NCI-H345 treated with DMSO at 0.1 percent for 48 hours (cell line): ENCODE results near the gene SURF4.

ENCODE experiments used
- DNase-seq: peaks from one replicate; lab custom pipeline; 2025; ENCODE audit not compliant: unreplicated experiment; lab: John Stamatoyannopoulos, UW

Gene SURF4

DNA sequence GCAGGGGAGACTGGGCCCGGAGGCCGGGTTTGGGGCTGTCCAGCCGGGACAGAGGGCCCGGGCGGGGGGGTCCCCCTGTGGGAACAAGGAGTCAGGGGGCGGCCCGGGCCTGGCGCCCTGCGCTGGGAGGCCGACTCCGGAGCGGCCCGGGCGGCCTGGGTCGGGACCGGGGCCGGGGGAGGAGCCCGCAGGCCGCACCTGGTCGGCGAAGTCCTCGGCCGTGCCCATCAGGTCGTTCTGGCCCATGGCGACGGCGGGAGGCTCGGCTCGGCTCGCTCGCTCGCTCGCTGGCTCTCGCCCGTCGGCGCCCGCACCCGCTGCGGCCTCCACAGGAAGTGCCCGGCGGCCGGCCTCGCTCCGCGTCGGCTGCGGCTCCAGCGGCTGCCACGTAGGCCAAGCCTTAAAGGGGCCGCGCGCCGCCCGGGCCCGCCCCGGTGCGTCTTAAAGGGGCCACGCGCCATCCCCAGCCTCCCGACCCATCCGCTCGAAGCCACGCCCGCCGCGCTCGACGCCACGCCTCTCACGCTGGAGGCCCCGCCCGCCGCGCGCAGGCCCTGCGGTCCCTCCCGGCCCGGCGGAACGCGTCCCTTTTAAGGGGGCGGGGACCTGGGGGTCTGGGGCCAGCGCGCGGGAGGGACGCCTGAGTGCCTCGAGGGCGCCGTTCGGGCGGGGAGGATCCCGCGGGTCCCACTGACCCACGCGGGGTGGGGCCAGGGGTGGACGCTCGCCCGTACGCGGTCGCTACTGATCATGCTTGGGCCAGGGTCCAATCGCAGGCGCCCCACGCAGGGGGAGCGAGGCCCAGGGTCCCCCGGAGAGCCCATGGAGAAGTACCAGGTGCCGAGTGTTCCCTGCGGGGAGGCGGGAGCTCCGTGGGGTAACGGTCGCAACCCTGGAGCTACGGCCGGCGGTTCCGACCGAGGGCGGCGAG, at the start of gene SURF4, which contains the start of gene STKLD1:
SURF4 (minus strand) TSS at position 337 of the 931 bp plus-strand sequence; CDS start at position 246, 91 bp downstream.
STKLD1 (plus strand) TSS at position 643 of the 931 bp plus-strand sequence; CDS start at position 751, 108 bp downstream.
- DNase-seq = peak; percentile 82

DNA sequence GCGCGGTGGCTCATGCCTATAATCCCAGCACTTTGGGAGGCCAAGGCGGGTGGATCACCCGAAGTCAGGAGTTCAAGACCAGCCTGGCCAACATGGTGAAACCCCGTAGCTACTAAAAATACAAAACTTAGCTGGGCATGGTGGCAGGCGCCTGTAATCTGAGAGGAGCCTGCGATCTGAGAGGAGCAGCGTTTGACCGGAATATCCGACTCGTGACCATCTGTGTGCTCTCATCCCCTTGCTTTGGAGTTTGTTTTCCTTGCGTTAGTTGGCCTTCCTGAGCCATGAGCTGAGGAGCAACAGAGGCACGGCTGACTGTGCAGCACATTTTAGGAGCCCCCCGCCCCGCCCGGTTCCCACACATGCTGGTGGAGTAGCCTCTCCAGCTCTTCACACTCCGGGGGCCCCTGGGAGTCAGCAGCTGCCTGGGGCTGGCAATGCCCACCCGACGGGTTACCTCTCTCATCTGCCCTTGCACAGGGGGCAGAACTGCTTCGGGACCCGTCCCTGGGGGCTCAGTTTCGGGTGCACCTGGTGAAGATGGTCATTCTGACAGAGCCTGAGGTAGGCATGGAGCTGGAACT, 49.3 kb upstream of the SURF4 start:
- DNase-seq = no peak

DNA sequence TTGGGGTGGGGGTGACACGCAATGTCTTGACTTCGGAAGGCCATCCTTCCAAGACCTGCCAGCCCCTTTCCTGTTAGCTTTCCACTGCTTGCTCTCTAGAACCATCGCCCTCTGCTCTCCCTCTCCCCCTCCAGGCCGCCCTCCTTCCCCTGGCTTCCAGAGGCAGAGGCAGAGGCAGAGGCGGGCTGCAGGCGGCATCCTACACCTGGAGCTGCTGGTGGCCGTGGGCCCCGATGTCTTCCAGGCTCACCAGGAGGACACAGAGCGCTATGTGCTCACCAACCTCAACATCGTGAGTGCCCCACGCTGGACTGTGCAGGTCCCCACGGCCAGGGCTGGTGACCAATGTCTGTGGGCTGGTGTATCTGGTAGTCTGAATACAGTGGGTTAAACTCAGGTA, 48.3 kb upstream of the SURF4 start:
- no peak for DNase-seq

DNA sequence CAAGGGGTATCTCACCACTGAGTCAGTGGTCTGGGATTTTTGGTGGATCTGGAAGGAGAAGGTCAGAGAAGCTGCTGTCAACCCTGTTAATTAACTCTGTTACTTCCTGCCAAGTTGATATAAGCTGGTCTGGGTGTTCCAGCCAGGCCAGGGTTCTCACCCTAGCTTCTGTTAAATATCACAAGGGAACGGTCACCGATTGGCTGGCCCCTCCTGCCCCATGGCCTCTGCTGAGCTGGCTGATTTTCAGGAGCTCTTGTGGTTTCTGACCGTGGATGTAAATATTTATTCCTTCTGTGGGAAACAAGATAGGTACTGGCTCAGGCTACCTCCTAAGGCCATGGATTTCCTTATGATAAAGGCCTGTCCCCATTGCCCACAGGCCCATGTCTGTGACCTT, 47.4 kb upstream of the SURF4 start:
- no peak for DNase-seq

DNA sequence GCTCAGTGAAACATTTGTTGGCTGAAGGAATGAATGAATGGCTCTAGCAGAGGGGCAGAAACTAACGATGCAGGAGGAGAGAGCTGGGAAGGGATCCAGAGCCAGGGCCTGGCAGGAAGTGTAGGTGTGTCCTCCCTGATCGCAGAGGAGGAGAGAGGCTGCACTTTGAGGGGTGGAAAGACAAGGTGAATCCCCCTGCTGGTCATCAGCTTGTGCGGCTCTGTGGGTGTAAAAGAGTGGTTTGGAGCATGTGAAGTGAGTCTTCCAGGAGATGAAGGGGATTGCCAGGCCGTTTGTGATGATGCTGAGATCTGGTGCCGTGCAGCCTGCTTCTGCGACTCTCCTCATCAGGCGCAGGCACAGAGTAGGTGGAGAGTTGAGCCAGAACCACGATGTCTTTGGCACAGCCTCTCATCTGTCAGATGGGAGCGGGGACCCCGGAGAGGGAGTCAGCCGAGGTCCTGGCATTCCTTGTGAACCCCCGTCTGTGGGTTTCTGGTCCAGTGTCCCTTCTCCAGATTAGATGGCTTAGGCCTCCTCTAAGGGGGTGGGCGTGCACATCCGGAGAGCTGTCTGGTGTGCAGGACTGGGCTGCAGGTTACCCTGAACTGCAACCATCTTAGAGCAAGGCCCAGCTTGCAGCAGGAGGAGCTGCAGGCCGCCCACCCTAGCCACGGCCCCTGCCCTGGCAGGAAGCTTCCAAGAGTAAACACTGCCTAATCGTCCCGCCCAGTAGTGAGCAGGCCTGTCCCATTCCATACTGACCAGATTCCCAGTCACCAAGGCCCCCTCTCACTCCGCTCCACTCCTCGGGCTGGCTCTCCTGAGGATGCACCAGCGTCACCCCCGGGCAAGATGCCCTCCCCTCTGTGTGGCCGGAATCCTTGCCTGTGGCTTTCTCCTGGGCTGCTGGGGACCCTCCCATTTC, 46.0 kb upstream of the SURF4 start, which contains the start of gene ADAMTS13:
ADAMTS13 (plus strand) TSS at position 753 of the 928 bp plus-strand sequence; CDS start at position 830, 77 bp downstream.
- DNase-seq = no peak

DNA sequence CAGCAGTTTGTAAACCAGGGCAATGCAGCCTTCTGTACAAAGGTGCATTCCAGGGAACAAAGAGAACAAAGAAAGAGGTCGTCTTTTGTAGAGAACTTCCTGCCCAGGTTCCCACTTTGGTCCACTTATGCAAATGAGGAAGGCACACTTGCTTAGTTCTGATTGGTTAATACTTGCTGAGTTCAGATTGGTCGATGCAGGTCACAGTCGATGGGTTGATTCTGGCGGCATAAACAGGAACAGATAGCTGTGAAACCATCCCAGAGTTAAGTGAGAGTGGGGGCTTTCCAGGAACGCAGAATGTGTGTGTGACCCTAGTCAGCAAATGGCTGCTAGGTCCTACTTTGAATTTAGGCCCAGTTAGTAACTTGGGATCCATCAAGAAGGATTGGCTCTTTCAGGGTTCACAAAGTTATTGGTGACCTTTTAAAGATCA, 44.5 kb upstream of the SURF4 start:
- no peak for DNase-seq

DNA sequence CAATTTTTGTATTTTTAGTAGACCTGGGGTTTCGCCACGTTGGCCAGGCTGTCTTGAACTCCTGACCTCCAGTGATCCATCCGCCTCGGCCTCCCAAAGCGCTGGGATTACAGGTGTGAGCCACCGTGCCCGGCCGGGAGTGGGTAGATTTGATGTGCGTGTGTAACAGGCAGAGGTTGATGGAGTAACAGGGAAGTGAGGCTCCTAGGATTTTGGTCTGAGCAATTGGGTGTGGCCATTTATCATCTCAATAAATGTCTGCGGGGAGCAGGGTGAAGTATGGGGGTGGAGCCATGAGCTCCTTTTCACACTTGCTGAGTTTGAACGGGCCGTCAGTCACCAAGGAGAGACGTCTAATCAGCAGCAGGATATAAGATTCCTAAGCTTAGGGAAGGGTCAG, 43.1 kb upstream of the SURF4 start:
- DNase-seq = no peak

DNA sequence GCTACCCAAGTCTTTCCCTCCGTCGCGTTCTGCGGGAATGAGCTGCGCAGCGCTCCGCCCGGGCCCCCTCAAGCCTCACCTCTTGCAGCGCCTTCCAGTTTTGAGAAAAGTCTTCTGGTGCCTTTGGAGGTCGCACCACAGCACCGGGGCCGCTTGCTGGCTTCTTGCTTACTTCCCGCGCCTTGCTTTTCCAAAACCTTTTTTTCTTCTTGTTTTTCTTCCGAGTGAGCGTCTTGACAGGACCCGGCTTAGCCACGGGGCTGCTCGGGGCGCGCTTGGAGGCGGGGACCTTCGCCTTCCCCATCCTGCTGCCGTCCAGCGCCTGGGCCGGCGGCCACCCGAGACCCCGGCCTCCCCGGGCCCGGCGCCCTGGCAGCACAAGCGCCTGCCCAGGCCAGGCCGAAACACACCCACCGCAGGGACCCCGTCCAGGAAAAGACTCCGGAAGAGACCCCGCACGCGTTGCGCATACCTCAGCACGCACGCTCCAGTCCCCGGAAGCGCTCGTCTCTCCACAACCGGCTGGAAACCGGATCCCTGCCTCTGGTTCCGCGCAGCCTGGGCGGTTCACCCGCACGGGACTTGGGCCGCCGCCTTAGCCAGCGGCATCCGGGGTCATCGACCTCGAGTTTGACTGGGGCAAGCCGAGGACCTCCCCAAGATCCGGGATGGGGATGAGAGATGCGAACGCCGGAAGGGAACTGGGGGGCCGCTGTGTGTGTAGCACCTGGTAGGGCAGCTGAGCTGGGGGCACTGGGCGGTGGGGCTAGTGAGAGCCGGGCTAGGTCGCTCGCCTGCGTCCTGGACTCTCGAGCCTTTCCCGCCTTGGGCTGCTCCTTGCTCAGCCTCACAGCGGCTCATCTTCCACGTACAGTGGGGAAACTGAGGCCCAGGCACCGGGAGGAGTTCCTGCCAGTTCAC, 41.9 kb upstream of the SURF4 start, which contains the start of gene REXO4:
REXO4 (minus strand) TSS at position 470 of the 921 bp plus-strand sequence; CDS start at position 304, 166 bp downstream.
- peak; percentile 75 for DNase-seq

DNA sequence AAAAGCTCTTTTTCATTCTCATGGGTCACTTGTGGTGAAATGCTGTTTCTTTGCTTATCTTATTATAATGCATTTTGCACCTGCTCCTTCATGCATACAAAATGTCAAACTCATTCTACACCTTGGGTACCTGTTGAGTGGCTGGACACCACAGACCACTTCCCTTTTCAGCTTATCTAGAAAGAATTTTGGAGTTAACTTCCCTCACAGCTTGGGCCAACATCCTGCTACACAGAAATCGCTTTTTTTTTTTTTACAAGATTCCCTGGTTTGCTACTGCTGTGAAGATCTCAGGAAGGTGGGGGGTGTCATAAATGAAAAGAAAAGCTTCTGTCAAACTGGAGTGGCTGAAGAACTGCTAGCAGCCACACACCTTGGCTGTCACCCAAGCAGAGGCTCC, 39.3 kb upstream of the SURF4 start:
- no peak for DNase-seq

DNA sequence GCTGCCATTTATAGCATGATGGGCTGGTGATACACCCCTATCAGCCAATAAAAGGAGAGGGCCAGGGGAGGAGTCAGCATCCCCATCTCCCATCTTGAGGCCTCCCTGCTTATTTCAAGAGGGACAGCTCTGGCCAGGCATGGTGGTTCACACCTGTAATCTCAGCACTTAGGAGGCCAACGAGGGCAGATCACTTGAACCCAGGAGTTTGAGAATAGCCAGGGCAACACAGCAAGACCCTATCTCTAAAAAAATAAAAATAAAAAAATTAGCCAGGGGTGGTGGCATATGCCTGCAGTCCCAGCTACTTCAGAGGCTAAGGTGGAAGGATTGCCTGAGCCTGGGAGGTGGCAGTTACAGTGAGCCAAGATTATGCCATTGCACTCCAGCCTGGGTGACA, 32.2 kb upstream of the SURF4 start:
- no peak for DNase-seq

DNA sequence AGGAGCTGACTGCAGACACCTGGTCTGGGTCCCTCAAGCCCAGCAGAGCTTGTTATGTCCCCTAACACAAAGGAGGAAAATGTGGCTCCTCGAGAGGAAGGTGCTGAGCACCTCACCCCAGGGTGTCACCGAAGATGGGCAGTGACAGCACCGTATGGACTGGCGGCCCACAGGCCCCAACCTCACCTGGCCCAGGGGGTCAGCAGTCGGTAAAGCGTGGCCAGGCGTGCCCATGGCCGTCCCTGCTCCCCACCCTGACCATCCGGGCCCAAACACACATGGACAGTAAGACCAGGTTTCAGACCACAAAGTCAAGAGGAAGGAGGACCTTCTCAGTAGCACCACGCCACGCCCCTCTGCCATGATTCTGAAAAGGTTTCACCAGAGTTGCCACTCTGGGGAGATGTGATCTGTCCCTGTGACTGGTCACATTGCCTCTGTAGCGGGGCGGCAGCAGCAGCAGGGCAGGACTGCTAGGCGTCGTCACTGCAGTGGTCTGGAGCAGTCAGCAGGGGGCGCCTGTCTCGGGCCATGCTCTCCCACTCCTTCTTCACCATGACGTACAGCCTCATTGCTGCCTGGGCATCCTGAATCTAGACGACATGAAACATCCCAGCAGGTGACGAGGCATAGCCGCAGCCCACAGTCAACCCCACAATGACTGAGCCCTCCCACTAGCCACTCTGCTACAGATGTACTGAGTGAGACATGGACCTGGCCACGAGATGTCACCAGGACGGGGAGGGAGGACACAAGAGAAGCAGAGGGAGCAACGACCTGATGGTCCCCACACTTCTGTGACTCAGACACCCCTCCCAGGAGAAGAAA, 30.8 kb upstream of the SURF4 start:
- DNase-seq = peak; percentile 54

DNA sequence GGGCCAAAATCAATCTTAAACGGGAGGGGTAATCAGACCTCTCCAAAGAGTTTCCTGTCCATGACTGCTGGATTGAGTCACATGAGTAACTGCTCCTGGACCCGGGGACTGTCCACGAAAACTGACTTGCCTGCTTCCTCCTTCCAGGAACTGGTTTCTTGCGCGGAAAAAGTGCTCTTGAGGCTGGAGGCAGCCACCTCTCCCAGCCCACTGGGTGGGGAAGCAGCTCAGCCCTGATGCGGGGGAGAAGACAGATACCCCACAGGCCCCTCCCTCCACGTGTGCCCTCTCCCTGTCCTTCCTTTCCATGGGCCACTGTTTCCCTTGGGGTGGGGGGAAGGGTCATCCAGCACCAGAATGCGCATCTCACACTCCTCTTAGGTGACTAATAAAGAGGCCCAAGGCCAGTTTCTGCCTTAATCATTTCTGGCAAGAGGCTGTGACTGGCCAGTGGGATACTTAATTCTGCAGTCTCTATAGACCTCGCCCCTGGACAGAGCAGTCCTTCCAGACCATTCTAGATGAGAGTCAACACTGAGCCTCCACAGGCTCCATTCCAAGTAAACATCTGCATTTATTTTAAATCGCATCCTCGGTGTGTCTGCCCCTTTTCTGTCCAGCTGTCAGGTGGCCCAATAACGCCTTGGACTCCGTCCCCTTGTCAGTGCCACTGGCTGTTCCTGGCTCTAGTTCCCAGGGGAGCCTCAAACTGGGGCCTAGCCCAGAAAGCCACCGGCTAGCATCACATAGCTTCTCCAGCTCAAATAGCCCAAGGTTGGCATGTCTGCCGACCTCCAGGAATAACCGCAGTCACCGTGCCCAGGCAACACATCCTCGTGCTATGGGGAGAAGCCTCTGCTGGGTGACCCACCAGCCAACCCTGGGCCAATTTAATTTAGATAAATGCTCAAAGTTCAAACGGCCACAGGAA, 29.9 kb upstream of the SURF4 start:
- no peak for DNase-seq

DNA sequence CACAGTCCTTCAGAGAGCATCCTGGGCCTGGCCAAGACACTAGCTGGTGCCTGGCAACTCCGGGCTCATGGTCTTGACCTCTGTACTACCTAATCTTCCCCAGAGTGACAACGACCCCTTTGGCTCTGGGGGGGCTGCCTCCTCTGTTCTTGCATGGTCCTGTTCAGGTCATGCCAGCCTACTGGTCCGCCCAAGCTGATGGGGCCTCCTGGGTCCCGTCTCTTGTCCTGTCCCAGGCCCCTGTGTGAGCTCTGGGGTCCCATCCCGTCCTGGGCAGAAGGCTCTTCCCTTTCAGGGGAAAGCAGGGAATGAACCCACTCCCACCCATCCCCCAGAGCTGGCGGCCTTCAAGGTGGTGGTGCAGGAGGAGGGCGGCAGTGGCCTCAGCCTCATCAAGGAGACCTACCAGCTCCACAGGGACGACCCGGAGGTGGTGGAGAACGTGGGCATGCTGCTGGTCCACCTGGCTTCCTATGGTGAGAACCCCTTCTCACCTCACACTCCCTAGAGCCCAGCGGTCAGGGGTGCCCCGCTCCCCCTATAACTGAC, 28.7 kb upstream of the SURF4 start:
- no peak for DNase-seq

DNA sequence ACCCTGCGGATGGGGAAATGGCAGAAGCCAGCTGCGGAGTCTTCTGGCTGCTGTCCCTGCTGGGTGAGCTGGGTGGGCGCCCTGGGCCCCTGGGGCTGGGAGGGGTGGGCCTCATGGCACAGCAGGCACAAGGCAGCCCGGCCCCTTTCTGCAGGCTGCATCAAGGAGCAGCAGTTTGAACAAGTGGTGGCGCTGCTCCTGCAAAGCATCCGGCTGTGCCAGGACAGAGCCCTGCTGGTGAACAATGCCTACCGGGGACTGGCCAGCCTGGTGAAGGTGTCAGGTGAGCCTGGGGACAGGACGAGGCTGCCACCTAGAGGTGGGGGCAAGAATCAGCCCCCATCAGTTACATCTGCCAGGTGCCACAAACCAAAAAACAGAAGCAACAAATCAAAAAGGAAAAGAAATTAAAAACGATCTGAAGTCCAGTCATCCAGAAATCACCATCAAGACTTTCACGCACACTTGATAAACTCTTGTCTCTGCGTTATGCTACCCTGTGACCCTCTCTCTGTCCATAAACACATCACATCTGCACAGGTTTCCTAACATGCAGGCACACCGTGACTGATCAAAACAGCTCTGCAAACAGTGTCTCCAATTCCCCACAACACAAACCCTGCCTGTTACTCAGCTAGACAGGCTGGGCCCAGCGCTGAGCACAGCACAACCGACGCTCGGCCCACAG, 28.1 kb upstream of the SURF4 start:
- DNase-seq = no peak

DNA sequence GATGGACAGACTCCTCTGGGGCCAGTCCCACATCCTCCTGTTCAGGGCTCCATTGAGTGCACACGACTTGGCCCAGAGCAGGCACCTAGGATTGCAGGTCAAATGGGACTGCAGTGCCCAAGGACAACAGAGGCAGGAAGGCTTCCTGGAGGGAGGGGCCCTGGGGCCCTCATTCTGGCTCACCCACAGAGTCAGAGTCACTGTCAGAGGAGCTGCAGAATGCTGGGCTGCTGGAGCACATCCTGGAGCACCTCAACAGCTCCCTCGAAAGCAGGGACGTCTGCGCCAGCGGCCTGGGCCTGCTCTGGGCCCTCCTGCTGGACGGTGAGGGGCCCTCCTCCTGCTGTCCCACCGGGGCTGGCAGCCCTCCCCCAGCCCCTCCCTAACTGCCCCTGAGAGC, 26.8 kb upstream of the SURF4 start:
- no peak for DNase-seq

DNA sequence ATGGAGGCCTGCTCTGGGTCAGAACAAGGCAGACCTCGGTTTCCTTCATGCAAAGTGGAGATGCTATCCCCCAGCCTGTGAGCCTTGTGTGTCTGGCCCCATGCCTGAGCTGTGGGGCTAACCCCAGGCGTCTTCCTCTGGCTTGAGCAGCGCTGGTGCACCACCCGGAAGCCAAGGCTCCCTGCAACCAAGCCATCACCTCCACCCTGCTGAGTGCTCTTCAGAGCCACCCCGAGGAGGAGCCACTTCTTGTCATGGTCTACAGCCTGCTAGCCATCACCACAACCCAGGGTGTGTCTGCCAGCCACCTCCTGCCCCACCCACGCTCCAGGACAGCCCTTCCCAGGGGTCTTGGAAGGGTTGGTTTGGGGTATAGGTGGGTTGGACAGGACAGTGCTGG, 25.7 kb upstream of the SURF4 start:
- no peak for DNase-seq

DNA sequence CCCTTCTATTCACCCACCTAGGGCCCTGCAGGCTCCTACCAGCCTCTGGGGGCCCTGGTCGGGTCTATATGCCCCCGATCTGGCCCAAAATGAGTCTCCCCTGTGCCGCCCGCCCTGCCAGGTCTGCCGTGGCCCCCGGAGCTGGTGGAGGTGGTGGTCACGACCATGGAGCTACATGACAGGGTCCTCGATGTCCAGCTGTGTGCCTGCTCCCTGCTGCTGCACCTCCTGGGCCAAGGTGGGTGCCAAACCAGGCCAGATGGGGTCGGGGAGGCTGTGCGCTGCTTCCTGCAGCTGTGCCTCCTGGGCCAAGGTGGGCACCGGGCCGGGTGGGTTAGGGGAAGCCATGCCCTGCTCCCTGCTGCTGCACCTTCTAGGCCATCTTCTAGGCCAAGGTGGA, 24.4 kb upstream of the SURF4 start:
- DNase-seq = no peak
